Activated CD4-positive, alpha-beta T cell treated with anti-CD3 and anti-CD28 coated beads, Interleukin-2, amount 10 ng/mL, durations not matched to agents 7 days and 5 days (primary cell): Measurements from ENCODE around the gene ADARB1. TPM values are rescaled to one million over a fixed set of nuclear protein-coding genes. Genes with fewer than 3 reads are reported as not detected.
A peak's percentile ranks its signal among the peaks of the same experiment; 100 is the strongest.

Source experiments
- CTCF ChIA-PET: fragments of 350-600 bp; sonication (Branson Sonifier 250); formaldehyde crosslinking; loops from one replicate; lab custom pipeline; 2021; ENCODE audit warnings: antibody characterized with exemption; lab: Charles Lee
- POLR2A ChIA-PET: fragments of 350-600 bp; sonication (Branson Sonifier 250); formaldehyde crosslinking; loops from one replicate; lab custom pipeline; 2021; ENCODE audit warnings: antibody characterized with exemption; lab: Charles Lee
- DNase-seq: peaks from one replicate; pipeline ENCODE4 v3.0.0-alpha.2; 2020
- H3K27ac Mint-ChIP-seq: one replicate; pipeline ENCODE4 v1.8.0; 2021; ENCODE audit warnings: mild to moderate bottlenecking, moderate library complexity, mixed read lengths
- H3K27me3 Mint-ChIP-seq: one replicate; pipeline ENCODE4 v1.8.0; 2021; ENCODE audit warnings: mixed read lengths
- H3K36me3 Mint-ChIP-seq: one replicate; pipeline ENCODE4 v1.8.0; 2021; ENCODE audit warnings: low read depth, mixed read lengths
- H3K4me1 Mint-ChIP-seq: one replicate; pipeline ENCODE4 v1.8.0; 2021; ENCODE audit warnings: mixed read lengths
- H3K4me3 Mint-ChIP-seq: one replicate; pipeline ENCODE4 v1.8.0; 2021; ENCODE audit warnings: mild to moderate bottlenecking, moderate library complexity, mixed read lengths
- H3K9me3 Mint-ChIP-seq: one replicate; pipeline ENCODE4 v1.8.0; 2021; ENCODE audit warnings: mixed read lengths
- total RNA-seq, 2 experiments: library from RNA; stranded (reverse); gene quantifications; one replicate each; pipeline ENCODE4 v1.2.3, GENCODE V29; 2021

ADARB1 gene
- total RNA-seq, 2 experiments from 2014 or later, result 43.3 to 45.4 TPM

GRCh38 chr21:45200031-45200430, 125.7 kb downstream of the ADARB1 start:
- Mint-ChIP-seq H3K4me1 (peaks cover 13% of the 10 kb centered on the region), H3K27me3 (no peaks in the 10 kb centered on the region), H3K9me3 (no peaks in the 10 kb centered on the region), H3K36me3 (peaks cover 15% of the 10 kb centered on the region), H3K4me3 (no peak overlapping the region), H3K27ac (peak overlapping the region; percentile 67)
- CTCF ChIA-PET, result no interaction called here
- no peak for DNase-seq
- POLR2A ChIA-PET, result no interaction called here

- H3K36me3 Mint-ChIP-seq, result peaks cover 12% of the 10 kb centered on the region
- H3K4me3 Mint-ChIP-seq, result no peak overlapping the region
- DNase-seq, result no peak
- no peaks in the 10 kb centered on the region for H3K9me3 Mint-ChIP-seq
- ChIA-PET POLR2A (no interaction called here), CTCF (no interaction called here)
- no peaks in the 10 kb centered on the region for H3K27me3 Mint-ChIP-seq
- peak overlapping the region; percentile 67 for H3K27ac Mint-ChIP-seq
- H3K4me1 Mint-ChIP-seq, result peaks cover 13% of the 10 kb centered on the region
These were observed 126.4 kb downstream of the ADARB1 start for GRCh38 chr21:45200581-45201296.

- peaks cover 11% of the 10 kb centered on the region for H3K36me3 Mint-ChIP-seq
- peaks cover 17% of the 10 kb centered on the region for H3K4me1 Mint-ChIP-seq
- H3K27me3 Mint-ChIP-seq, result no peaks in the 10 kb centered on the region
- no peak for DNase-seq
- ChIA-PET CTCF (no interaction called here), POLR2A (no interaction called here)
- H3K27ac Mint-ChIP-seq, result no peak overlapping the region
- H3K9me3 Mint-ChIP-seq, result no peaks in the 10 kb centered on the region
- H3K4me3 Mint-ChIP-seq, result no peak overlapping the region
These were observed 128.0 kb downstream of the ADARB1 start for GRCh38 chr21:45202344-45202743.

GRCh38 chr21:45202889-45203288, 128.5 kb downstream of the ADARB1 start:
- Mint-ChIP-seq H3K27ac (no peak overlapping the region), H3K36me3 (peaks cover 12% of the 10 kb centered on the region), H3K9me3 (no peaks in the 10 kb centered on the region), H3K4me3 (no peak overlapping the region), H3K27me3 (no peaks in the 10 kb centered on the region), H3K4me1 (peaks cover 23% of the 10 kb centered on the region)
- POLR2A ChIA-PET, result no interaction called here
- CTCF ChIA-PET, result no interaction called here
- DNase-seq, result no peak

- H3K4me3 Mint-ChIP-seq, result no peak overlapping the region
- no peaks in the 10 kb centered on the region for H3K9me3 Mint-ChIP-seq
- H3K4me1 Mint-ChIP-seq, result peaks cover 34% of the 10 kb centered on the region
- ChIA-PET CTCF (no interaction called here), POLR2A (no interaction called here)
- no peak for DNase-seq
- no peaks in the 10 kb centered on the region for H3K27me3 Mint-ChIP-seq
- peaks cover 16% of the 10 kb centered on the region for H3K36me3 Mint-ChIP-seq
- H3K27ac Mint-ChIP-seq, result no peak overlapping the region
These were observed 129.6 kb downstream of the ADARB1 start for GRCh38 chr21:45203983-45204382.

GRCh38 chr21:45204395-45204794, 130.0 kb downstream of the ADARB1 start:
- no peak for DNase-seq
- no peaks in the 10 kb centered on the region for H3K9me3 Mint-ChIP-seq
- ChIA-PET POLR2A (no interaction called here), CTCF (no interaction called here)
- peaks cover 18% of the 10 kb centered on the region for H3K36me3 Mint-ChIP-seq
- peaks cover 38% of the 10 kb centered on the region for H3K4me1 Mint-ChIP-seq
- no peaks in the 10 kb centered on the region for H3K27me3 Mint-ChIP-seq
- no peak overlapping the region for H3K4me3 Mint-ChIP-seq
- H3K27ac Mint-ChIP-seq, result no peak overlapping the region

- POLR2A ChIA-PET, result no interaction called here
- Mint-ChIP-seq H3K27me3 (no peaks in the 10 kb centered on the region), H3K4me3 (no peak overlapping the region), H3K27ac (peak overlapping the region; percentile 47), H3K36me3 (peaks cover 37% of the 10 kb centered on the region), H3K4me1 (peaks cover 33% of the 10 kb centered on the region), H3K9me3 (no peaks in the 10 kb centered on the region)
- CTCF ChIA-PET, result interaction anchor here (0.8 kb wide), 1 partner anchor 18 kb away, joined by 3 read pairs; no protein-coding TSS in a partner anchor
- no peak for DNase-seq
These were observed 133.7 kb downstream of the ADARB1 start for GRCh38 chr21:45207839-45208626.

- no peak for DNase-seq
- Mint-ChIP-seq H3K4me3 (no peak overlapping the region), H3K36me3 (peaks cover 37% of the 10 kb centered on the region), H3K27ac (no peak overlapping the region), H3K9me3 (no peaks in the 10 kb centered on the region), H3K4me1 (peaks cover 30% of the 10 kb centered on the region), H3K27me3 (no peaks in the 10 kb centered on the region)
- POLR2A ChIA-PET, result no interaction called here
- CTCF ChIA-PET, result interaction anchor here (0.8 kb wide), 1 partner anchor 18 kb away, joined by 3 read pairs; no protein-coding TSS in a partner anchor
These were observed 134.2 kb downstream of the ADARB1 start for GRCh38 chr21:45208627-45208951.

GRCh38 chr21:45209046-45209445, 134.7 kb downstream of the ADARB1 start:
- ChIA-PET CTCF (no interaction called here), POLR2A (no interaction called here)
- no peaks in the 10 kb centered on the region for H3K9me3 Mint-ChIP-seq
- no peak overlapping the region for H3K4me3 Mint-ChIP-seq
- H3K27ac Mint-ChIP-seq, result no peak overlapping the region
- H3K36me3 Mint-ChIP-seq, result peaks cover 37% of the 10 kb centered on the region
- H3K4me1 Mint-ChIP-seq, result peaks cover 28% of the 10 kb centered on the region
- no peaks in the 10 kb centered on the region for H3K27me3 Mint-ChIP-seq
- no peak for DNase-seq

- CTCF ChIA-PET, result interaction anchor here (0.5 kb wide), 1 partner anchor 369 kb away, joined by 3 read pairs; no protein-coding TSS in a partner anchor
- Mint-ChIP-seq H3K36me3 (peaks cover 37% of the 10 kb centered on the region), H3K4me1 (peaks cover 28% of the 10 kb centered on the region), H3K4me3 (no peak overlapping the region), H3K9me3 (no peaks in the 10 kb centered on the region), H3K27me3 (no peaks in the 10 kb centered on the region), H3K27ac (no peak overlapping the region)
- POLR2A ChIA-PET, result no interaction called here
- no peak for DNase-seq
These were observed 135.4 kb downstream of the ADARB1 start for GRCh38 chr21:45209685-45210284.

- H3K9me3 Mint-ChIP-seq, result no peaks in the 10 kb centered on the region
- no peak for DNase-seq
- no peak overlapping the region for H3K4me3 Mint-ChIP-seq
- H3K4me1 Mint-ChIP-seq, result peaks cover 28% of the 10 kb centered on the region
- ChIA-PET POLR2A (no interaction called here), CTCF (no interaction called here)
- peaks cover 33% of the 10 kb centered on the region for H3K36me3 Mint-ChIP-seq
- no peaks in the 10 kb centered on the region for H3K27me3 Mint-ChIP-seq
- no peak overlapping the region for H3K27ac Mint-ChIP-seq
These were observed 136.1 kb downstream of the ADARB1 start for GRCh38 chr21:45210461-45210983.

GRCh38 chr21:45211661-45212060, 137.3 kb downstream of the ADARB1 start:
- Mint-ChIP-seq H3K27ac (no peak overlapping the region), H3K4me1 (peaks cover 28% of the 10 kb centered on the region), H3K4me3 (no peak overlapping the region), H3K36me3 (peaks cover 39% of the 10 kb centered on the region), H3K9me3 (no peaks in the 10 kb centered on the region), H3K27me3 (no peaks in the 10 kb centered on the region)
- DNase-seq, result no peak
- ChIA-PET CTCF (no interaction called here), POLR2A (no interaction called here)

- Mint-ChIP-seq H3K9me3 (peaks cover 11% of the 10 kb centered on the region), H3K27me3 (no peaks in the 10 kb centered on the region), H3K4me1 (peaks cover 16% of the 10 kb centered on the region), H3K27ac (no peak overlapping the region), H3K36me3 (peaks cover 46% of the 10 kb centered on the region), H3K4me3 (no peak overlapping the region)
- ChIA-PET CTCF (interaction anchor here (1.2 to 1.4 kb wide), 2 partner anchors 8 to 10 kb away, joined by 3 to 4 read pairs; no protein-coding TSS in a partner anchor), POLR2A (no interaction called here)
- DNase-seq, result no peak
These were observed 139.0 kb downstream of the ADARB1 start for GRCh38 chr21:45213392-45213791.
